GM10248 (cell line): Measurements from ENCODE around the gene ALDH5A1.

ENCODE experiments used
- CTCF ChIA-PET: fragments of 300-600 bp; sonication (Branson Sonifier 250); formaldehyde crosslinking; extraction: SDS; loops from one replicate; lab custom pipeline; 2021; ENCODE audit warnings: antibody characterized with exemption; lab: Yijun Ruan, JAX
- POLR2A ChIA-PET: fragments of 350-650 bp; sonication (Branson Sonifier 250); formaldehyde crosslinking; extraction: SDS; loops from one replicate; lab custom pipeline; 2020; ENCODE audit warnings: antibody characterized with exemption; lab: Yijun Ruan, JAX
- DNase-seq: peaks from one replicate; pipeline ENCODE4 v3.0.0; 2012; ENCODE audit errors: extremely low spot score
- CTCF ChIP-seq: IDR thresholded peaks from 2 replicates; pipeline ENCODE4 v1.5.1; 2012; ENCODE audit warnings: mild to moderate bottlenecking, low read depth; ENCODE audit errors: extremely low read depth, missing control alignments, control extremely low read depth

The ALDH5A1 gene

GRCh38 chr6:24558516-24558915 is 63.7 kb downstream of the ALDH5A1 start:
- no peak for TF ChIP-seq CTCF
- CTCF ChIA-PET = interaction anchor here (1.3 to 2.0 kb wide), 2 partner anchors 14 to 23 kb away, joined by 3 to 9 read pairs; no protein-coding TSS in a partner anchor
- no peak for DNase-seq
- POLR2A ChIA-PET = no interaction called here

GRCh38 chr6:24564081-24564480 is 69.3 kb downstream of the ALDH5A1 start:
- POLR2A ChIA-PET = no interaction called here
- no peak for DNase-seq
- CTCF ChIA-PET = interaction anchor here (0.7 to 2.6 kb wide), 8 partner anchors 9 to 202 kb away, joined by 3 to 14 read pairs (median 5); no protein-coding TSS in a partner anchor
- TF ChIP-seq CTCF = no peak

GRCh38 chr6:24565196-24565595 is 70.4 kb downstream of the ALDH5A1 start:
- ChIA-PET POLR2A (no interaction called here), CTCF (interaction anchor here (1.0 to 2.6 kb wide), 5 partner anchors 9 to 47 kb away, joined by 3 to 10 read pairs (median 3); no protein-coding TSS in a partner anchor)
- no peak for TF ChIP-seq CTCF
- no peak for DNase-seq

GRCh38 chr6:24566020-24566767 is 71.4 kb downstream of the ALDH5A1 start:
- ChIA-PET CTCF (interaction anchor here (1.0 to 2.1 kb wide), 3 partner anchors 13 to 17 kb away, joined by 4 to 9 read pairs (median 5); no protein-coding TSS in a partner anchor), POLR2A (no interaction called here)
- DNase-seq = no peak
- no peak for TF ChIP-seq CTCF

GRCh38 chr6:24568683-24569082 is 73.9 kb downstream of the ALDH5A1 start:
- no peak for TF ChIP-seq CTCF
- DNase-seq = no peak
- POLR2A ChIA-PET = no interaction called here
- CTCF ChIA-PET = interaction anchor here (1.1 to 3.5 kb wide), 6 partner anchors 8 to 138 kb away, joined by 3 to 21 read pairs (median 4); no protein-coding TSS in a partner anchor

- ChIA-PET CTCF (interaction anchor here (1.0 to 3.5 kb wide), 5 partner anchors 10 to 97 kb away, joined by 3 to 21 read pairs (median 3); partner anchors contain the start of genes ACOT13 and TDP2), POLR2A (no interaction called here)
- DNase-seq = no peak
- no peak for TF ChIP-seq CTCF
Measured at GRCh38 chr6:24569811-24570210, 75.0 kb downstream of the ALDH5A1 start.
